BLaER1 treated with 17β-estradiol and CSF1 and Interleukin-3, amounts not matched to agents 10 nM and 100 nM (cell line): Measurements from ENCODE around the gene SRSF1.
"Not testable (repeated sequence)": the region's sequence is repeated elsewhere in the genome, so short reads cannot be mapped to it uniquely, and the experiment has no call there.

Experiments used
- H3K27ac ChIP-seq, 11 experiments: shearing (Covaris generic); formaldehyde crosslinking; 2 replicates each; pipeline ENCODE4 v1.8.1; 2022
- H3K27me3 ChIP-seq, 11 experiments: shearing (Covaris generic); formaldehyde crosslinking; 2 replicates each; pipeline ENCODE4 v1.8.1; 2022
- H3K36me3 ChIP-seq, 11 experiments: shearing (Covaris generic); formaldehyde crosslinking; 2 replicates each; pipeline ENCODE4 v1.8.1; 2022
- H3K4me1 ChIP-seq, 10 experiments: shearing (Covaris generic); formaldehyde crosslinking; 2 replicates each; pipeline ENCODE4 v1.8.1; 2022
- H3K4me2 ChIP-seq, 11 experiments: shearing (Covaris generic); formaldehyde crosslinking; 2 replicates each; pipeline ENCODE4 v1.8.1; 2022
- H3K4me3 ChIP-seq, 10 experiments: shearing (Covaris generic); formaldehyde crosslinking; 2 replicates each; pipeline ENCODE4 v1.8.1; 2022
- H3K9ac ChIP-seq, 11 experiments: shearing (Covaris generic); formaldehyde crosslinking; 2 replicates each; pipeline ENCODE4 v1.8.1; 2022
- H3K9me3 ChIP-seq, 11 experiments: shearing (Covaris generic); formaldehyde crosslinking; replicated peaks in 1 of 11; 2 replicates each; pipeline ENCODE4 v1.8.1; 2022
- H4K20me1 ChIP-seq, 11 experiments: shearing (Covaris generic); formaldehyde crosslinking; 2 replicates each; pipeline ENCODE4 v1.8.1; 2022
- Cebpa-rat ChIP-seq, 11 experiments: shearing (Covaris generic); IDR thresholded peaks; 2 replicates each; pipeline ENCODE4 v1.8.1; 2022

The SRSF1 gene

DNA sequence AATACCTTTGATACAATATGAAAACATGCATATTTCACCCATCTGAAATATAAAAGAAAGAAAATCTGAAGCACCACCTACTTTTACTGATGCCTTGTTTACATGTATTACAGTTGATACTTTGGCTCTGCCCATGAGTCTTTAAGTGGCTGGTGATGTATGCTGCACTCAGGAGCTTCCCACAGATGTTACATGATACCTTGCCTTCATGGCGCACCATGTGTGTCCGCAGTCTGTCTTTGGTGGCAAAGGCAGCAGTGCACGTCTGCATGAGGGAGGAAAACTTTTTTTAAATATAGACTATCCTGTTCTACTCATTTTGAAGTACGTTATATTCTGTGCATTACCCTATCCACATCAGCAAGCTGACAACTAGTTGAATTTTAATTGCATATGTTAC lies 26.5 kb downstream of the SRSF1 start:
- Histone ChIP-seq H3K4me2 (no peak overlapping the region), H3K36me3 (peaks cover 76 to 100% (median 92%) of the 10 kb centered on the region in 11 experiments), H3K27me3 (no peaks in the 10 kb centered on the region), H3K27ac (no peak overlapping the region), H3K4me3 (no peak overlapping the region), H3K4me1 (peaks cover 33 to 42% (median 39%) of the 10 kb centered on the region in 10 experiments), H3K9me3 (no peaks in the 10 kb centered on the region), H3K9ac (no peak overlapping the region), H4K20me1 (peaks cover 75 to 97% (median 86%) of the 10 kb centered on the region in 11 experiments)
- no peak for TF ChIP-seq Cebpa-rat (IDR thresholded peaks at IDR 0.05)

DNA sequence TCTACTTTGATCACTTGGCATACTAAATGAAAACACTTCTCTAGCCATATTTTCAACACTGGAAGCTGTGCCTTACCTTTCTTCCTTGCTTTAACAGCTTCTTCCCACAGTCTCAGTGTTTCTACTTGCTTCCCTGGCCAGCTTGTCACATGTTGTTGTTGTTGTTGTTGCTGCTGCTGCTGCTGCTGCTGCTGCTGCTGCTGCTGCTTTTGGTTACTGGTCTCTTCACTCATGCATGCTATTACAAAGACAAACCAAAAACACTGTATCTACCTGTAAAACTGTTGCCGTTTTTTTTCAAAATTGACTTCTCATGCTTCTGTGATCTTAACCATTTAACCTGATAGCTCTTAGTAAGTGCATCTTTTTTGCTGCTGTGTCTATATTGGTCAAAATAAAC lies 28.0 kb downstream of the SRSF1 start:
- H3K4me3 ChIP-seq: no peak overlapping the region
- H3K9me3 ChIP-seq: no peaks in the 10 kb centered on the region
- no peak for TF ChIP-seq Cebpa-rat (IDR thresholded peaks at IDR 0.05)
- peaks cover 62 to 93% (median 82%) of the 10 kb centered on the region in 11 experiments for H4K20me1 ChIP-seq
- no peak overlapping the region for H3K27ac ChIP-seq
- peaks cover 19 to 28% (median 25%) of the 10 kb centered on the region in 10 experiments for H3K4me1 ChIP-seq
- peaks cover 90 to 100% (median 97%) of the 10 kb centered on the region in 11 experiments for H3K36me3 ChIP-seq
- H3K9ac ChIP-seq: no peak overlapping the region
- no peak overlapping the region for H3K4me2 ChIP-seq
- H3K27me3 ChIP-seq: no peaks in the 10 kb centered on the region

DNA sequence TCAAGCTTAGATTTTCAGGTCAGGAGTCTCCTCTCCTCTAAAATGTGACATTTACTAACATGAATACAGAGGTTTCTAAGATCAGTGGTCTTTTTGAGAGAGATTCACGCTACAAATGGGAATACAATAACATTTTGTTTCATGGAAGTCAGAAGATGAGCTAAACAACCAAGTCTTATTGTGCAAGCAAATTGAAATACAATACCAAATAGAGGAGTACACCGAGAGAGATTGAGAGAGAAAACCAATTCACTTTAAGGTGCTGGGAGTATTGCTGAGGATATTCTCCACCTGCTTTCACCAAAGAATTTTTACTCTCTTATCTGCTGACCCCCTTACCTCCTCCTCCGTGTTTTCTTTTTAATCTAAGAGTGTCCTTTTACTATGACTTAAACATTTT lies 30.5 kb downstream of the SRSF1 start:
- Histone ChIP-seq H3K4me1 (peaks cover 0 to 3% (median under 1%) of the 10 kb centered on the region in 10 experiments; a peak in 7 of 20 replicates), H3K9me3 (no peaks in the 10 kb centered on the region), H3K4me3 (no peak overlapping the region), H3K27me3 (no peaks in the 10 kb centered on the region), H3K36me3 (peaks cover 86 to 100% (median 94%) of the 10 kb centered on the region in 11 experiments), H3K4me2 (no peak overlapping the region), H3K27ac (no peak overlapping the region), H3K9ac (no peak overlapping the region), H4K20me1 (peaks cover 37 to 68% (median 58%) of the 10 kb centered on the region in 11 experiments)
- no peak for TF ChIP-seq Cebpa-rat (IDR thresholded peaks at IDR 0.05)

DNA sequence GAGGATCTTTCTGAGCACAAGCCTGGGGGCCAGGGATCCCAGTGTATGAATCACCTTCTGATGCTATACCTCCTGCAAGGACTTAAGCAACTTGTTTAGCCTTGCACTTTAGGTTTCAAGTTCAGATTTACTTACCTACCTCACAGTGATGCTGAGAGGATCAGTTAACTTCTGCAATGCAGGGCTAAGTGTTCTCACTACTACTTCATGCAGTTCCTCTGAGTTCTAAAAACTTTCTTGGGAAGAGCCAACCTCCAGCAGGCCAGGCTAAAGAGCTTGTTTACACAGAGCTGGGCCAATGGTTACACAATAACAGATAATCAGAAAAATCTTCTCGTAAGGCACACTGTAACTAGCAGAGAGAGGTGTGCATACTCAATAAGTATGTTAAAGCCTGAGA lies 32.0 kb downstream of the SRSF1 start:
- Histone ChIP-seq H3K27ac (no peak overlapping the region), H4K20me1 (peaks cover 26 to 53% (median 44%) of the 10 kb centered on the region in 11 experiments; a peak in 18 of 22 replicates), H3K9ac (no peak overlapping the region), H3K9me3 (no peaks in the 10 kb centered on the region), H3K4me2 (no peak overlapping the region), H3K36me3 (peaks cover 73 to 94% (median 85%) of the 10 kb centered on the region in 11 experiments), H3K27me3 (no peaks in the 10 kb centered on the region), H3K4me1 (no peaks in the 10 kb centered on the region; a peak in 1 of 20 replicates), H3K4me3 (no peak overlapping the region)
- no peak for TF ChIP-seq Cebpa-rat (IDR thresholded peaks at IDR 0.05)

DNA sequence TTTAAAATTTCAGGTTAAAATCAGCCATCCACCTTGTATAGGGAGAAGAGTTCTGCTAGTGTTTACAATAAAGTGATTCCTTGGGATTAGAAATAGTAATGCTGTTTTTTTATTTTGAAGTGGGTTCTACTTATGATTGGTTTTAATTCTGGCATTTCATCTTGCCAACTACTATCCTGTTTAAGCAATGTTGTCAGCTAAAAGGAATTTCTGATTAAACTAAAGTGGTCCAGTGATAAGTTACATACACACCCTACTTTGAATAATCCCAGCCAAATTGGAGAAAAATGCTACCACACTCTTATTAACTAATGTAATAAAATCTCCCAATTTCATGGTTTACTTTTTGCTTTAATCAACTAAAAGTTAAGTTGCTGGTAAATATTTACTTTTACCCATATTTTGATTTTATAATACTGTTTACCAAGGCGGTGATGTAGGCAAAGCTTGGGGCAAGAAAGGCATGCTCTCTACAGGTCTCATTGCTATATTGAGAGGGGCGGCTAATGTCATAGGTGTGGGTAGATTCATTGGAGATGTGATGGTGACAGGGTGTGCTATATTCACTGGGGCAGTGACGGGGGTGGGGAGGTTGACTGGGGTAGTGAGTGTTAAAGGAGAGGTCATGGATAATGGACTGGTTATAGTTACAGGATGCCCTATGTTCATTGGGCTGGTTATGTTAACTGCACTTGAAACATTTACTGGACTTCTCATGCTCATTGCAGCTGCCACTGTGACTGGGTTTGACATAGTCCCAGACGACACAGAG lies 32.8 kb downstream of the SRSF1 start:
- not testable (repeated sequence) for H3K9ac ChIP-seq, H3K27me3 ChIP-seq, H3K4me1 ChIP-seq, H3K4me3 ChIP-seq, H3K27ac ChIP-seq, H3K9me3 ChIP-seq, H3K4me2 ChIP-seq
- H3K36me3 ChIP-seq: peaks cover 65 to 86% (median 77%) of the 10 kb centered on the region in 11 experiments
- peaks cover 22 to 45% (median 38%) of the 10 kb centered on the region in 11 experiments; a peak in 18 of 22 replicates for H4K20me1 ChIP-seq

DNA sequence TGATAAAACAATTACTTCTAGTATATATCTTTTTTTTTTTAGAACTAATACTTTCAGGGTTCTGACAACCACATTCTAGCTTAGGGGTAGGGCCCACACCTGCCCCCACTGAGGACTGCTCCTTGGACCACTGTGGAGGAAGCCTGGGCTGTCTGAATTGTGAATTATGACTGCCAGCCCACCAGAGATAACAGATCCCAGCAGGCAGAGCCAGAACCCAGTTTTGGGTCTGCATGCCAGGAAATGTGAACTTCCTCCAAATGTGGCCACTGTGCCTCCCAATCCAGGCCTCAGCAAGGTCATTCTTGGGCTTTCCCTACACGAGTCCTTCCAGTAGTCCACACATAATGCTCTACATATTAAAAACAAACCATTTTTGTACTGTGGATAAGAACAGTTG lies 34.9 kb downstream of the SRSF1 start:
- Histone ChIP-seq H3K27ac (no peak overlapping the region), H4K20me1 (peaks cover 14 to 35% (median 26%) of the 10 kb centered on the region in 11 experiments; a peak in 18 of 22 replicates), H3K4me2 (no peak overlapping the region), H3K36me3 (peaks cover 44 to 65% (median 56%) of the 10 kb centered on the region in 11 experiments), H3K27me3 (no peaks in the 10 kb centered on the region), H3K4me1 (no peaks in the 10 kb centered on the region; a peak in 1 of 20 replicates), H3K4me3 (no peak overlapping the region), H3K9me3 (no peaks in the 10 kb centered on the region), H3K9ac (no peak overlapping the region)
- no peak for TF ChIP-seq Cebpa-rat (IDR thresholded peaks at IDR 0.05)

DNA sequence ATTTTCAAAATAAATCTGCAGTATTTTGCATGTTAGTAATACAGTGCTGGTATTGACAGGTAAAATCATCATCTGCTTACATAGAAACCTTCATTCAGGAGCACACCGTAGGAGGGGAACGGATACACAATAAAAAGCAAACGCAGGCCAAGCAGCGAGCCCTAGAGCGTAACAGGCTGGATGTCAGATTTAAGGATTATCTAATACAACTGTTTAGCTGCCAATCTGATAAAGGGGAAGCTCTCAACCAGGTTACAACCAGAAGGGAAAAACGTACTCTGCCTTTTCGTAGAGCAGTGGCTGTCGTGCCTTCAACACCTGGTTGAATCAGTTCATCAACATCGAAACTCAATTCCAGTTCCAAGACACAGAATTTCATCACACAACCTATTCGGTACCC lies 35.5 kb downstream of the SRSF1 start:
- no peak overlapping the region for H3K4me3 ChIP-seq
- H4K20me1 ChIP-seq: peaks cover 10 to 30% (median 21%) of the 10 kb centered on the region in 11 experiments; a peak in 18 of 22 replicates
- TF ChIP-seq Cebpa-rat (IDR thresholded peaks at IDR 0.05): no peak
- no peaks in the 10 kb centered on the region for H3K9me3 ChIP-seq
- H3K4me1 ChIP-seq: no peaks in the 10 kb centered on the region; a peak in 1 of 20 replicates
- peaks cover 38 to 59% (median 50%) of the 10 kb centered on the region in 11 experiments for H3K36me3 ChIP-seq
- no peak overlapping the region for H3K27ac ChIP-seq
- H3K27me3 ChIP-seq: no peaks in the 10 kb centered on the region
- no peak overlapping the region for H3K9ac ChIP-seq
- no peak overlapping the region for H3K4me2 ChIP-seq

DNA sequence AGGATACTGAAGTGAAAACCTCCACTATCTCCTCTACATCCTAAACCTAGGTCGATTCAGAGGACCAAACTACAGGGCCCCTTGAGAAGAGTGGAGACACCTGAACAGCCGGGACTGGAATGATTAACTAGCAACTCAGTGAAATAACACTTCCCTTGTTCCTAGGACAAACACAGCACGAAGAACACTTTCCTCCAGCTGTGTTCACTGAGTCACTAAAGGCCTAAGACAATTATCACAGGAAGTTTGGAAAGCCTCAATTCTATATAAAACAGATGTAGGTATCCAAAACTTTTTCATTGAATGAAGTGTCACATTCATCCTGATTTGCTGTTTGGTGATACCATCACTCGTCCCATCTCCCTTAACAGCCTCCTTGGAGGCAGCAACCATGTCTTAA lies 36.3 kb downstream of the SRSF1 start:
- H3K4me1 ChIP-seq: no peaks in the 10 kb centered on the region; a peak in 1 of 20 replicates
- H3K9me3 ChIP-seq: no peaks in the 10 kb centered on the region
- H3K9ac ChIP-seq: no peak overlapping the region
- H3K4me3 ChIP-seq: no peak overlapping the region
- no peaks in the 10 kb centered on the region for H3K27me3 ChIP-seq
- peaks cover 3 to 25% (median 13%) of the 10 kb centered on the region in 11 experiments; a peak in 17 of 22 replicates for H4K20me1 ChIP-seq
- no peak overlapping the region for H3K27ac ChIP-seq
- no peak for TF ChIP-seq Cebpa-rat (IDR thresholded peaks at IDR 0.05)
- H3K36me3 ChIP-seq: peaks cover 29 to 51% (median 42%) of the 10 kb centered on the region in 11 experiments
- no peak overlapping the region for H3K4me2 ChIP-seq

DNA sequence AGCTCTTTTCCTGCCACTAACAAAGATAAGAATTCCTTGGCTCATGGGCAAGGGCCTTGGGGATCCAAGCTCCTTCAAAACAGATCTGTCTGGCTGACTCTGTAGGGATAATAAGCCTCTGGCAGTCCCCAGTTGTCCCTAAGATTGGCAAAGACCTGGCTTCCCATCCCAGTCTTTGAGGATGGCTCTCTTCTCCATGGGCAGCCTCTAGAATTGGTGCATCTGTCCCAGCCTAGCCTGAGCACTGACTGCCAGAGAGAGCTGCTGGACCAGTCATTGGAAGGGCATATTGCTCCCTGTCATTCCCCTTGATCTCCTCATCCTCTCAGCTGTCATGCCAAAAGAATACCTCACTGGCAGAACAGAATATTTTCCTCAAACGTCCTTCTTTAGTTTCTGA lies 38.6 kb downstream of the SRSF1 start:
- no peaks in the 10 kb centered on the region for H3K9me3 ChIP-seq
- H3K27ac ChIP-seq: no peak overlapping the region
- no peaks in the 10 kb centered on the region for H3K27me3 ChIP-seq
- no peak overlapping the region for H3K4me2 ChIP-seq
- no peak overlapping the region for H3K4me3 ChIP-seq
- H4K20me1 ChIP-seq: peaks cover 0 to 10% (median 0%) of the 10 kb centered on the region in 11 experiments; a peak in 2 of 22 replicates
- peaks cover 8 to 28% (median 19%) of the 10 kb centered on the region in 11 experiments for H3K36me3 ChIP-seq
- H3K9ac ChIP-seq: no peak overlapping the region
- H3K4me1 ChIP-seq: no peaks in the 10 kb centered on the region; a peak in 1 of 20 replicates
- no peak for TF ChIP-seq Cebpa-rat (IDR thresholded peaks at IDR 0.05)
